Upper lobe of left lung (tissue), 4 donors: ENCODE measurements around the gene UGT1A9.

Experiments
- CTCF ChIP-seq, 6 experiments: fragments of 450-650 bp in 4 of 6; fragments of 200-600 bp in 2 of 6; sonication (generic) in 2 of 6; IDR thresholded peaks; one replicate each; pipeline ENCODE4 v1.5.1; 2016 to 2019; ENCODE audit warnings: antibody characterized with exemption in 6 of 6
- POLR2A ChIP-seq, 4 donors: fragments of 450-650 bp; IDR thresholded peaks; one replicate each; pipeline ENCODE4 v1.5.1; 2016 to 2017; ENCODE audit warnings: antibody characterized with exemption in 4 of 4, mild to moderate bottlenecking in 2 of 4

GRCh38 chr2:233821709-233822100 is 150.0 kb downstream of the UGT1A9 start:
- TF ChIP-seq CTCF (IDR thresholded peaks at IDR 0.05) (no peak), POLR2A (IDR thresholded peaks at IDR 0.05) (no peak)
